Memory B cell (primary cell): ENCODE results near the gene VPS72.
"Not testable (repeated sequence)": the region's sequence is repeated elsewhere in the genome, so short reads cannot be mapped to it uniquely, and the experiment has no call there.

Experiments
- ATAC-seq: fragments of 150-1000 bp; cut with Tn5 transposase; 2 replicates; pipeline ENCODE4 v1.10.0; 2021; ENCODE audit warnings: low read depth, mild to moderate bottlenecking, moderate library complexity
- DNase-seq, 2 donors: peaks; one replicate each; pipeline ENCODE4 v3.0.0; 2022; ENCODE audit warnings: low spot score in 2 of 2
- H3K27ac Mint-ChIP-seq: one replicate; pipeline ENCODE4 v1.8.0; 2022; ENCODE audit warnings: mild to moderate bottlenecking, moderate library complexity, mixed read lengths
- H3K27me3 Mint-ChIP-seq: one replicate; pipeline ENCODE4 v1.8.0; 2022; ENCODE audit warnings: mixed read lengths
- H3K36me3 Mint-ChIP-seq: one replicate; pipeline ENCODE4 v1.8.0; 2022; ENCODE audit warnings: mild to moderate bottlenecking, mixed read lengths
- H3K4me1 Mint-ChIP-seq: one replicate; pipeline ENCODE4 v1.8.0; 2022; ENCODE audit warnings: mixed read lengths
- H3K4me3 Mint-ChIP-seq: one replicate; pipeline ENCODE4 v1.8.0; 2022; ENCODE audit warnings: mild to moderate bottlenecking, moderate library complexity, mixed read lengths
- H3K9me3 Mint-ChIP-seq: one replicate; pipeline ENCODE4 v1.8.0; 2022; ENCODE audit warnings: mixed read lengths

VPS72 gene, protein sequence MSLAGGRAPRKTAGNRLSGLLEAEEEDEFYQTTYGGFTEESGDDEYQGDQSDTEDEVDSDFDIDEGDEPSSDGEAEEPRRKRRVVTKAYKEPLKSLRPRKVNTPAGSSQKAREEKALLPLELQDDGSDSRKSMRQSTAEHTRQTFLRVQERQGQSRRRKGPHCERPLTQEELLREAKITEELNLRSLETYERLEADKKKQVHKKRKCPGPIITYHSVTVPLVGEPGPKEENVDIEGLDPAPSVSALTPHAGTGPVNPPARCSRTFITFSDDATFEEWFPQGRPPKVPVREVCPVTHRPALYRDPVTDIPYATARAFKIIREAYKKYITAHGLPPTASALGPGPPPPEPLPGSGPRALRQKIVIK

DNA sequence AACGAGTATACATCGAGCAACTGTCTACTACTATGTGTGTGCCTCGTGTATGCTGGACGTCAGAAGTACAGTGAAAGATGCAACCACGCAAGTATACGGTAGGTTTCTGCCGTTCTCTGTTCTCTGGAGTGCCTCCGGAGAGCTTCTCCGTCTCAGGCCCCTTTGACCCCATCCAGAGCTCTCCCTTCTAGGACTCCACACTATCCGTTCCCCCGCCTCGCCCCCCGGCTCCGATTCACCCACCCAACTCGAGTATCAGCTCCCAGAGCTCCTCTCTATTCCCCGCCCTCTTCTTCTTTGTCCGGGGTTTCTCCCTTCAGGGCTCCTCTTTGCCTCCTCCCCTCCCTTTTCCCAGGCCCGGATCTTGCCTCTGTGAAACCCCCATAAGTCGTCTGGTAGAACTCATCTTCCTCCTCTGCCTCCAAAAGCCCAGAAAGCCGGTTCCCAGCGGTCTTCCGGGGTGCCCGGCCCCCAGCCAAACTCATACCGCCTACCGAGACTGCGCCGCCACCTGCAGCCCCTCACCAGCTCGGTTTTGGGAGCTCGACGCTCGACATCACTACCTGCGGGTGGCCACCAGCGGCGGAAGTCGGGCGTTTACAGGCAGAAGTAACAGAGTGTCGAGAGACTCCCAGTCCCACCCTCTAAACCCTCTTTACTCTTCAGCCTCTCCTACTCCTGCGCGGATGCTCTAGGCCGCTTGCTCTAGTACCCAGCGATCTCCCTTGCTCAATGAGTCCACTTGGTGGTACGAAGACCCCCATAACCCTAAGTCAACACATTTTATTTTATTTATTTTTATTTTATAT, at the start of gene VPS72:
VPS72 (minus strand) TSS at position 561 of the 809 bp plus-strand sequence; CDS start at position 485, 76 bp downstream.
- H3K9me3 Mint-ChIP-seq = no peaks in the 10 kb centered on the region
- peak within 1 kb of the TSS; percentile 97 for H3K27ac Mint-ChIP-seq
- H3K4me1 Mint-ChIP-seq = peaks cover 25% of the 10 kb centered on the region
- no peaks in the 10 kb centered on the region for H3K27me3 Mint-ChIP-seq
- H3K4me3 Mint-ChIP-seq = peak within 1 kb of the TSS; percentile 99
- peaks cover 4% of the 10 kb centered on the region for H3K36me3 Mint-ChIP-seq
- DNase-seq = peak; percentile 65 to 69
- ATAC-seq = peak; percentile 91

DNA sequence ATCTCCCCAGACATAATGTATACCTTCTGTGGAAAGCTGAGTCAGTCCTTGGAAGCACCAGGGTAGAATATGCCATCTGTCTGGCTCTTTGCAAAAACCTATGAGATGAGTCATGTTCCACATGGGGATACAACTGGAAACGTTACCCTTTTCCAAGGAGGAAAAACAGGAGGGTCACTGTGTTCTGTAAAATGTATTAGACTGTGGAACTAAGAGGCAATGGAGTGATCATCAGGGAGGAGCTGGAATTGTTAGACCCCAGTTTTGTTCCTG, 48.4 kb upstream of the VPS72 start:
- Mint-ChIP-seq H3K9me3 (no peaks in the 10 kb centered on the region), H3K4me1 (peaks cover 10% of the 10 kb centered on the region), H3K4me3 (no peak overlapping the region), H3K36me3 (peaks cover 49% of the 10 kb centered on the region), H3K27ac (peak overlapping the region; percentile 72), H3K27me3 (no peaks in the 10 kb centered on the region)
- DNase-seq (no peak), ATAC-seq (no peak)

DNA sequence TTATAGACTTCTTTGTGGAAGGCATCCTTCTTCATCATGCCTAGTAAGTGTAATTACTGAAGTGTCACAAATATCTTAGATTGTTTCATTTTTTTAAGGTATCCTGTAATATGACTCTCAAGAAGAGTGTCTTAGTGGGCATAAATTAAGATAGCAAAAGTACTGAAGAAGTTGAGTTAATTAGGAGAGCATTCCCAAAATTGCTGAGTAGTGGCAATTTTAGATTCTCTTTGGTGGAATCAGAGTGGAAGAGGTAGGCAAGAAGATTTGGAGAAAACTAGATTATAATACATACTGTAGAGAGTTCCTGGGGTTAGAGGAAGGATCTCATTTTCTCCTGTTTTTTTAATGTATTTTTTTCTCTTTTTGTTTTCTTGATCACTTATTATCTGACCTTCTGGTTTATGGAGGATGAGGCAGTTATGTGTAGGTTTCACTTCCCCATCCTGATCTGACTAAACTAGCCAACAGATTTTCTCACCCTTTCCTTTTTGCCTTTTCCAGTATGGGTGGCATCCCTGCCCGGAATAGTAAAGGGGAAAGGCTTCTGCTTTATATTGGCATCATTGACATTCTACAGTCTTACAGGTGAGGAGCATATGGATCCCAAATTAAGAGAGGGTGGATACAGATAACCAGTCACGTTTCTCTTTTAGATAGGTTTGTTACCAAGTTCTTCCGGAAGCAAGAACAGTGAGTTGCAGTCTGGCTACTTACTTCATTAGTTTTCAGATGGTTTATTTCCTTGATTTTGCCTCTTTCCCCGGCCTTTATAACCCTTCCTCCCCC, 47.9 kb upstream of the VPS72 start:
- Mint-ChIP-seq H3K9me3 (no peaks in the 10 kb centered on the region), H3K36me3 (peaks cover 45% of the 10 kb centered on the region), H3K27me3 (no peaks in the 10 kb centered on the region), H3K4me3 (no peak overlapping the region), H3K4me1 (peaks cover 10% of the 10 kb centered on the region), H3K27ac (peak overlapping the region; percentile 72)
- peak; percentile 62 for ATAC-seq
- DNase-seq = no peak

DNA sequence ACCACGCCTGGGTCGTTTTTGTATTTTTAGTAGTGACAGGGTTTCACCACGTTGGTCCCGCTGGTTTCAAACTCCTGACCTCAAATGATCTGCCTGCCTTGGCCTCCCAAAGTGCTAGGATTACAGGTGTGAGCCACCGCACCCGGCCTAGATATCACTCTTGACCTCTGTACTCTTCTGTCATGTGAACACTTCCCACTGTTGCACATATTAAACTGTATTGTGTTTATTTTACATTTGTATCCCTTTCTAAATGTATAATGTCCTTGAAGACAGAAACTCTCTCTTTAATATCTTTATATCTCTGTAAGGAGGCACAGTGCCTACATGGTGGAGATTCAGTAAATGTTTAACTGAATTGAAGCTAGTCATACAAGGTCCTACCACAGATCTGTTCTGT, 45.2 kb upstream of the VPS72 start:
- H3K4me1 Mint-ChIP-seq = peaks cover 10% of the 10 kb centered on the region
- ATAC-seq = no peak

DNA sequence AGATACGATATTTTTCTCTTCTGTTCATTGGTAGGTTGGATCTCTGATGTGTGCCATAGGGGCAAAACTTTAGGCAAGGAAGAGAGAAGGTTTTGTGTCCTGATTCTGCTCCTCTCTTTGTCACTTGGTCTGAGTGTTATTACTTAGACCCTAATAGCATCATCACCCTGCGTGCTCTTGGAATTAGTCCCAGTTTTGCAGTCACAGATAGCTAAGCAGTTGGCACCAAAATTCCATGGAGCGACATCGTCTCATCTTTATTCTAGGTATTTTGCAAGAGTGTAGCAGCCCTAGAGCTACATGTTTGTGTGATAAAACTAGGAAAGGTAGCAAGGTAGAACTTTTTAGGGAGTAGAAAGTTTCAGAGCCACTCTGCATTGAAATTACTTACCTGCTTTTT, 32.1 kb upstream of the VPS72 start:
- ATAC-seq = no peak
- Mint-ChIP-seq H3K4me1 (peaks cover 2% of the 10 kb centered on the region), H3K27ac (no peak overlapping the region), H3K27me3 (no peaks in the 10 kb centered on the region), H3K36me3 (peaks cover 9% of the 10 kb centered on the region), H3K4me3 (no peak overlapping the region), H3K9me3 (no peaks in the 10 kb centered on the region)
- no peak for DNase-seq

More for the DNA sequence above, 45.2 kb upstream of the VPS72 start:
- Mint-ChIP-seq H3K27ac (no peak overlapping the region), H3K36me3 (peaks cover 43% of the 10 kb centered on the region), H3K27me3 (no peaks in the 10 kb centered on the region), H3K4me3 (no peak overlapping the region), H3K9me3 (no peaks in the 10 kb centered on the region)
- no peak for DNase-seq

DNA sequence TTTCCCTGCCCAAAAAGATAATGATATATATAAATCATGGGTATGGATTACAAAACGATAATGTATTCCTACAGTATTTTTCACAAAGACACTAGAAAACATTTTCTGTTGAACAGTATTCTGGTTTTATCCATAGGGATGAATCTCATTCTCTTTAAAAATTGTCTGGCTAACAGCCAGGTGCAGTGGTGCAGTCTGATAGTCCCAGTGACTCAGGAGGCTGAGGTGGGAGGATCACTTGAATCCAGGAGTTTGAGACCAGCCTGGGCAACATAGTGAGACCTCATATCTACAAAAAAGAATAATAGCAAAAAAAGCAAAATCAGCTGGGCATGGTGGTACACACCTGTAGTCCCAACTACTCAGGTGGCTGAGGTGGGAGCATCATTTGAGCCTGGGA, 31.6 kb upstream of the VPS72 start:
- no peak for ATAC-seq
- H3K9me3 Mint-ChIP-seq = no peaks in the 10 kb centered on the region
- no peak overlapping the region for H3K4me3 Mint-ChIP-seq
- peaks cover 2% of the 10 kb centered on the region for H3K4me1 Mint-ChIP-seq
- no peaks in the 10 kb centered on the region for H3K27me3 Mint-ChIP-seq
- peaks cover 7% of the 10 kb centered on the region for H3K36me3 Mint-ChIP-seq
- DNase-seq = no peak
- H3K27ac Mint-ChIP-seq = no peak overlapping the region

DNA sequence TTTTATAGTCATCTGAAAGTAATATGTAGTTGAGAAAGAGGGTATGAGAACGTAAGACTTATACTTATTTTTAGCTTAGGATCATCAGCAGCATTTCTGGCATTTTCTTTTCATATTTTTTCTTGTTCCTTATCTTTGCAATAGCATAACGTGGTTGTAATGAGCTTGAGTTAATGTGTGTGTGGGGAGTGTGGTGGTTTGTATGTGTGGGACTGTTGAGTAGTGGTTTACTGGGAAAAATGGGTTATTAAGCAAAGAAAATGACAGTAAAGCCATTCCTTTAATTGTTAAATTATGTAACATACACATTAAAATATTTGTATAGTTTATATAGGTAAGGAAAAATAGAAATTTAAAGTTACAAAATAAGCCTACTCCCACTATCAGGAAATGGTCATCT, 23.6 kb upstream of the VPS72 start:
- H3K36me3 Mint-ChIP-seq = peaks cover 7% of the 10 kb centered on the region
- peaks cover 7% of the 10 kb centered on the region for H3K4me1 Mint-ChIP-seq
- H3K27me3 Mint-ChIP-seq = no peaks in the 10 kb centered on the region
- no peak overlapping the region for H3K27ac Mint-ChIP-seq
- ATAC-seq (no peak), DNase-seq (no peak)
- H3K4me3 Mint-ChIP-seq = no peak overlapping the region
- H3K9me3 Mint-ChIP-seq = no peaks in the 10 kb centered on the region

DNA sequence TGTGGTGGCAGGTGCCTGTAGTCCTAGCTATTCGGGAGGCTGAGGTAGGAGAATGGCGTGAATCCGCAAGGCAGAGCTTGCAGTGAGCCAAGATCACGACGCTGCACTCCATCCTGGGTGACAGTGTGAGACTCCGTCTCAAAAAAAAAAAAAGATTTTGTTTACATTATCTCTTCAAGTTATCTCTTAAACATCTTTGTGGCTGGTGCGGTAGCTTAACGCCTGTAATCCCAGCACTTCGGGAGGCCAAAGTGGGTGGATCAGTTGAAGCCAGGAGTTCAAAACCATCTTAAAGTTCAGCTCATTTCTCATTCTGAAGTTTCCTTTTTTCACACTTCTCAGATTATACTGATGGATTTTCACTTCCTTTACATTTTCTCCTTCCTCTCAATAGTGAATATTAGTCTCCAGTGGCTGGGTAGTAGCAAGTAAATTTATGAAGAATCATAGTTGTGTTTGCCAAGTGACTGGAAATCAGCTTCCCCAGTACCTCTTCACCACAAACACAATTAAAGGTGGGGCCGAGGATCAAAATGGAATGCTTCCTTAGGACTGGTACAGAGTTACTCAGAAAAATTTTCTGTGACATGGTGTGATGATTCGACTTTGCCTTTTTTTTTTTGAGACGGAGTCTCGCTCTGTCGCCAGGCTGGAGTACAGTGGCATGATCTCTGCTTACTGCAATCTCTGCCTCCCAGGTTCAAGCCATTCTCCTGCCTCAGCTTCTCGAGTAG, 22.1 kb upstream of the VPS72 start:
- Mint-ChIP-seq H3K36me3 (peaks cover 8% of the 10 kb centered on the region), H3K4me1 (peaks cover 7% of the 10 kb centered on the region), H3K27me3 (no peaks in the 10 kb centered on the region), H3K4me3 (no peak overlapping the region), H3K9me3 (no peaks in the 10 kb centered on the region), H3K27ac (no peak overlapping the region)
- ATAC-seq (no peak), DNase-seq (no peak)

DNA sequence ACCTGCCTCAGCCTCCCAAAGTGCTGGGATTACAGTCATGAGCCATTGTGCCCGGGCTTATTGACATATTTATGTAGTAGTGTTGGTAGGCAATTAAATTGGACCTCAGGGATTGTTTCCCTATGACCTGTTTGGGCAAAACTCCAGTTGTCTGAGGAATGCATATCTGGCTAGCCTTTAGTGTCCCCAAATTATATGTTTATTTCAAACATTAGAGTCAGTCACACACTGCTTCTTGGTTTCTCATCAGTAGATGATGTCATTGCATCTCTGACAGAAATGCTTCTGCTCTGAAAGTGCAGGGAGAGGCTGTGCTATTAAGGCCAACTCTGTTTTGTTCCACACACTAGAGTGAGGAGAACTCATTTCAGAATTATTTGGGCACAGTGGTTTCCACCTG, 20.8 kb upstream of the VPS72 start:
- no peaks in the 10 kb centered on the region for H3K9me3 Mint-ChIP-seq
- H3K27ac Mint-ChIP-seq = no peak overlapping the region
- ATAC-seq (no peak), DNase-seq (no peak)
- H3K27me3 Mint-ChIP-seq = no peaks in the 10 kb centered on the region
- H3K4me1 Mint-ChIP-seq = peaks cover 6% of the 10 kb centered on the region
- H3K36me3 Mint-ChIP-seq = peaks cover 10% of the 10 kb centered on the region
- no peak overlapping the region for H3K4me3 Mint-ChIP-seq

DNA sequence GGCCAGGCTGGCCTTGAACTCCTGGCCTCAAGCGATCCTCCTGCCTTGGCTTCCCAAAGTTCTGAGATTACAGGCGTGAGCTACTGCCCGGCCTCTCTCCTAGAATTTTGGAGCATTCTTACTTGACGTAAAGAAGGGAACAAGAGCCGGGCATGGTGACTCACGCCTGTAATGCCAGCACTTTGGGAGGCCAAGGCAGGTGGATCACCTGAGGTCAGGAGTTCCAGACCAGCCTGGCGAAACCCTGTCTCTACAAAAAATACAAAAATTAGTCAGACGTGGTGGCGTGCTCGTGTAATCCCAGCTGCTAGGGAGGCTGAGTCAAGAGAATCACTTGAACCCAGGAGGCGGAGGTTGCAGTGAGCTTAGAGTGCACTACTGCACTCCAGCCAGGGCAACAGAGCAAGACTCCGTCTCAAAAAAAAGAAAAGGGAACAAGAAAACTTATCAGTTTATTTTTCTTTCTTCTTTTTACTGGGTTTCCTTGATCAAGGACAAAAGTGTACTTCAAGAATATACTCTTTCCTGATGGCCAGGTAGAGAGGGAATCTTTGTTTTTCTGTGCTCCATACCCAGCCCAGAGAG, 15.5 kb upstream of the VPS72 start:
- not testable (repeated sequence) for H3K4me3 Mint-ChIP-seq, H3K27me3 Mint-ChIP-seq, H3K27ac Mint-ChIP-seq, H3K9me3 Mint-ChIP-seq, ATAC-seq, DNase-seq, H3K36me3 Mint-ChIP-seq, H3K4me1 Mint-ChIP-seq

DNA sequence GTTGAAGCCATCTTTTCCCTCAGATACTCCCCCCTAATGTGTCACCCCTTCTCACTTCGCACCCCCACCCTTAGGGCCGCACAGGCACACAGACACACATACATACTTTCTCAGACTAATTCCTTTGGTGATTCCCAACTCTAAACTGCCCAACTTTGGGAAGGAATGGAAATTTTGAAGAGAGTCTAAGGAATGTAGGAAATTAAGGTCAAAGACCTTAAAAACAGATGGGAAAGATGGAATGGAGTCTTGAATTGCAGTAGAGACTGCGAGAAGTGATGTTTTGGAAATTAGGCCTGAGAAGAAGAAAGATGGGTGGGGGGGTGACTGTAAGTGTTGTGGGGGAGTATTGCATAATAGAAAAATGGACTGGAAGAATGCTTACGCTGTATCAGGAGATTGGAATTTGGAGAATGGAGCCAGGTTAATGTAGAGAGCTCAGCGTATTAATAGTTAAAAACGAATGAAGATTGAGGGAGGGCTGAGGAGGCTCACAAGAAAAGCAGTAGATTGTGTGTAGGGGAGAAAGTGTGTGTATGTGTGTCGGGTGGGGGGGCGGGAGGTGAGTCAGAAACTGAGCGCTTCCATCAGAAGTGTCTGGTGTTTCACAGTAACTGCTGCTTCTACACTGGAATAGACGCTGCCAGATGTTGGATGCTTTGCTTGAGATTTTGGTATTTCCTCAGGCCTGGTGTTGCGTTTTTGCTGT, 10.0 kb upstream of the VPS72 start:
- H3K36me3 Mint-ChIP-seq = no peaks in the 10 kb centered on the region
- DNase-seq = no peak
- H3K9me3 Mint-ChIP-seq = no peaks in the 10 kb centered on the region
- H3K4me1 Mint-ChIP-seq = peaks cover 25% of the 10 kb centered on the region
- H3K27me3 Mint-ChIP-seq = no peaks in the 10 kb centered on the region
- peak overlapping the region; percentile 94 for H3K4me3 Mint-ChIP-seq
- peak overlapping the region; percentile 96 for H3K27ac Mint-ChIP-seq
- ATAC-seq = no peak

DNA sequence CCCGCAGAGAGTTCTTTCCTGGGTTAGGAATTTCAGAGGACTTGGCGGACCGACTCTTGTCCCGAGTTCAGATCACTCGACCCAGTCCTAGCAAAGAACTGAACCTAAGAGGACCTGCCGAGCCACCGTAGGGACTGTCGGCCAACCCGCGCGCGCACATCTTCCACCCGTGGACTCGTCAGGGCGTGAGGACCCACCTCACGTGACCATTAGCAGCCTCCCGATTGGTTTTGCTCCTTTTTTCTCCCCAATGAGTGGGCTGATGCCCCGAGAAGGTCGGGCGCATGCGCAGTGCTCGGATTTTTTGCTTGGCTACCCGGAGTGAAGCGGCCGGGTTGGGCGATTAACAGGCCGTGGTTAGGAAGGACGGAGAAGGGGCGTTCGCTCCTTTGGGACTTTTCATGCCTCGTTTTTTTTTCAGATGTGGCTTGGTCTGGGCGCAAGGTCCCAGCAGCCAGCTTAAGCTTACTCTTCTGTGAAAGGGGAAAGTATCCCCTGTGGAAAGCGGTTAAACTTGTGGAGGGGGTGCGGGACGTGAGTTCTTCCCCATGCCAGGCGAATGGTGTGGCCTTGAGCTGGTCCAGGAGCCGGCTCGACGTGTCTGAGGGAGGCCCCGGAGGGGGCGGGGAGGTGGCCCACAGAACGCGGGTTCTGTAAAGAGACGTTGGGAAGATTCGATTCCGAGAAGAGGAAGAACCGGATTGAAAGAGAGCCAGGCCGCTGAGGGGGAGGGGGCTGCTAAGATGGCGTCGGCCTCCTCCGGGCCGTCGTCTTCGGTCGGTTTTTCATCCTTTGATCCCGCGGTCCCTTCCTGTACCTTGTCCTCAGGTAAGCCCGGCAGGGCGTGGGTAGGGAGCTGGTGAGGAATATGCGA, 8.5 kb upstream of the VPS72 start, which contains the start of gene PIP5K1A:
PIP5K1A (plus strand) TSS at position 299 of the 874 bp plus-strand sequence; CDS start at position 744, 445 bp downstream.
- DNase-seq (peak; percentile 93 to 95), ATAC-seq (peak; percentile 92)
- Mint-ChIP-seq H3K27me3 (no peaks in the 10 kb centered on the region), H3K4me3 (peak within 1 kb of the TSS; percentile 94), H3K9me3 (no peaks in the 10 kb centered on the region), H3K27ac (peak within 1 kb of the TSS; percentile 96), H3K36me3 (no peaks in the 10 kb centered on the region), H3K4me1 (peaks cover 23% of the 10 kb centered on the region)
